ENCODE data around the gene TPK1. TPM values are rescaled to one million over a fixed set of nuclear protein-coding genes. Genes with fewer than 3 reads are reported as not detected.

Gene TPK1
- total RNA-seq, 1 donor from 2014 or later, result 14.5 TPM

GRCh38 chr7:144588559-144589051 is 247.2 kb downstream of the TPK1 start:
- H3K27me3 ChIP-seq, result no peaks in the 10 kb centered on the region
- no peaks in the 10 kb centered on the region for H3F3A ChIP-seq (ENCODE audit: low read depth)
- H3K9ac ChIP-seq, result no peak overlapping the region
- no peak overlapping the region for H3K27ac ChIP-seq
- H3K27me3 Mint-ChIP-seq (ENCODE audit: insufficient read depth, low read depth), result no peaks in the 10 kb centered on the region
- no peak overlapping the region for H3K27ac Mint-ChIP-seq
- no peaks in the 10 kb centered on the region for H4K20me1 ChIP-seq (ENCODE audit: low read depth)
- no peaks in the 10 kb centered on the region for H3K4me1 Mint-ChIP-seq
- H3K4me3 ChIP-seq, result no peak overlapping the region
- H3K9me3 Mint-ChIP-seq, result no peaks in the 10 kb centered on the region
- H3K4me2 ChIP-seq, result no peak overlapping the region
- H3K4me1 ChIP-seq, result no peaks in the 10 kb centered on the region
- no peaks in the 10 kb centered on the region for H3K79me2 ChIP-seq (ENCODE audit: low read depth)
- no peaks in the 10 kb centered on the region for H3K36me3 Mint-ChIP-seq
- TF ChIP-seq EZH2phosphoT487 (IDR thresholded peaks at IDR 0.05), result no peak
- no peak for TF ChIP-seq EZH2 (IDR thresholded peaks at IDR 0.05)
- no peak for TF ChIP-seq CTCF (IDR thresholded peaks at IDR 0.05)
- H3K9me3 ChIP-seq (ENCODE audit: low read depth), result no peaks in the 10 kb centered on the region
- H2AFZ ChIP-seq (replicated peaks), result no peak overlapping the region
- no peak overlapping the region for H3K4me3 Mint-ChIP-seq
- DNase-seq (ENCODE audit: low spot score), result no peak
- no peaks in the 10 kb centered on the region for H3K36me3 ChIP-seq

- Histone ChIP-seq H4K20me1 (ENCODE audit: low read depth) (no peaks in the 10 kb centered on the region), H3K4me2 (no peak overlapping the region), H3K4me1 (no peaks in the 10 kb centered on the region), H3K9ac (no peak overlapping the region), H2AFZ (replicated peaks) (no peak overlapping the region), H3K79me2 (ENCODE audit: low read depth) (no peaks in the 10 kb centered on the region), H3K27me3 (no peaks in the 10 kb centered on the region), H3K4me3 (no peak overlapping the region), H3F3A (ENCODE audit: low read depth) (no peaks in the 10 kb centered on the region), H3K9me3 (ENCODE audit: low read depth) (no peaks in the 10 kb centered on the region), H3K36me3 (no peaks in the 10 kb centered on the region), H3K27ac (no peak overlapping the region)
- Mint-ChIP-seq H3K4me3 (no peak overlapping the region), H3K27me3 (ENCODE audit: insufficient read depth, low read depth) (no peaks in the 10 kb centered on the region), H3K9me3 (no peaks in the 10 kb centered on the region), H3K36me3 (no peaks in the 10 kb centered on the region), H3K27ac (no peak overlapping the region), H3K4me1 (no peaks in the 10 kb centered on the region)
- no peak for DNase-seq (ENCODE audit: low spot score)
- TF ChIP-seq EZH2phosphoT487 (IDR thresholded peaks at IDR 0.05), result no peak
- TF ChIP-seq CTCF (IDR thresholded peaks at IDR 0.05), result no peak
- no peak for TF ChIP-seq EZH2 (IDR thresholded peaks at IDR 0.05)
These were observed 248.2 kb downstream of the TPK1 start for GRCh38 chr7:144587701-144588100.

DNA sequence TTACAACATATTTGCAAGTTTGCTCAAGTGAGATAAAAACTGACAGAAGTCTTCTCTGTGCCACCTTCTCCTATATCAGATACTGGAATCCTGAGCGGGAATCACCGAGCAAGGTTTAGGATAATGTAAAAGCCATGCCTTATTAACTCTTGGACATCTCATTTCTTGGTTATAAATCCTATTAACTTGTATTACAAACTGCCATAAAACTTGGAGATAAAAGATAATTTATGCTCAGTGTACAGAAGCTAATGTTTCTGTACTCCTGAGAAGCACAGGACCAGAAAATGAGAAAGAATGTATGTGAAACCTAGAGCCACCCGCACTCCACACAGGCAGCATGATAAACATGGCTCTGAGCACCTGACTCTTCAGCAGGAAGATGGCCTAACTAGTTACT is 251.1 kb downstream of the TPK1 start:
- H2AFZ ChIP-seq (replicated peaks), result no peak overlapping the region
- no peaks in the 10 kb centered on the region for H3K36me3 ChIP-seq
- Mint-ChIP-seq H3K9me3 (no peaks in the 10 kb centered on the region), H3K4me1 (no peaks in the 10 kb centered on the region), H3K27me3 (ENCODE audit: insufficient read depth, low read depth) (no peaks in the 10 kb centered on the region), H3K27ac (no peak overlapping the region), H3K4me3 (no peak overlapping the region), H3K36me3 (no peaks in the 10 kb centered on the region)
- no peak overlapping the region for H3K4me2 ChIP-seq
- H3K4me1 ChIP-seq, result peaks cover 7% of the 10 kb centered on the region
- no peak overlapping the region for H3K9ac ChIP-seq
- H3K27me3 ChIP-seq, result no peaks in the 10 kb centered on the region
- TF ChIP-seq EZH2phosphoT487 (IDR thresholded peaks at IDR 0.05) (no peak), EZH2 (IDR thresholded peaks at IDR 0.05) (no peak), CTCF (IDR thresholded peaks at IDR 0.05) (no peak)
- no peaks in the 10 kb centered on the region for H3K9me3 ChIP-seq (ENCODE audit: low read depth)
- H3K4me3 ChIP-seq, result no peak overlapping the region
- H3K27ac ChIP-seq, result no peak overlapping the region
- no peaks in the 10 kb centered on the region for H3K79me2 ChIP-seq (ENCODE audit: low read depth)
- DNase-seq (ENCODE audit: low spot score), result no peak
- no peaks in the 10 kb centered on the region for H4K20me1 ChIP-seq (ENCODE audit: low read depth)
- H3F3A ChIP-seq (ENCODE audit: low read depth), result no peaks in the 10 kb centered on the region

Measured in neural progenitor cell (in vitro differentiated cells).